Prostate gland (tissue), 2 donors: ENCODE results near the gene UTP20.

Source experiments
- POLR2AphosphoS5 ChIP-seq: sonication (generic); formaldehyde crosslinking; IDR thresholded peaks from one replicate; pipeline ENCODE4 v1.6.1; 2017; ENCODE audit warnings: antibody characterized with exemption
- TF ChIP-seq, protein P1 (sequence below), 4 experiments: fragments of 200-600 bp in 2 of 4; fragments of 450-650 bp in 2 of 4; sonication (generic) in 2 of 4; IDR thresholded peaks; 1 replicate in 3 of 4; 2 replicates in 1 of 4; pipeline ENCODE4 v1.5.1; 2016 to 2019; ENCODE audit warnings: antibody characterized with exemption in 4 of 4, mild to moderate bottlenecking in 2 of 4, moderate library complexity in 2 of 4

DNA sequence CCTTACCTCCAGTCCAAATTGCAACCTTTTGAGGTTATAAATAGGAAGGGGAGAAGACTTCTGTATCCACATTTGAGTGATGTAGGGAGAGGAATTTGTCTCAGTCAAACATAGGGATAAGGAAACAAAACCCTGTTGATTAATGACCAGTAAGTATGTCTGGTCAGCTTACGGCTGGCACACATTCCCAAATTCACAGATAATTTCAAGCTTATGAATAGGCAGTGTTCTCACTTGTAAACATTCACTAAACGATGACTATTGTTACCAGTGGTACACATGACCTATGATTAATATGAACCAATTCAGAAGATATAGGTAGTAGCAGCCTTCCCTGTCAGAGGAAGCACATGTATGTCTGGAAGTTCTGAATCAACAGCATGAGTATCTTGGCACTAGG, 36.8 kb upstream of the UTP20 start:
- no peak for TF ChIP-seq POLR2AphosphoS5
- TF ChIP-seq, protein P1, sequence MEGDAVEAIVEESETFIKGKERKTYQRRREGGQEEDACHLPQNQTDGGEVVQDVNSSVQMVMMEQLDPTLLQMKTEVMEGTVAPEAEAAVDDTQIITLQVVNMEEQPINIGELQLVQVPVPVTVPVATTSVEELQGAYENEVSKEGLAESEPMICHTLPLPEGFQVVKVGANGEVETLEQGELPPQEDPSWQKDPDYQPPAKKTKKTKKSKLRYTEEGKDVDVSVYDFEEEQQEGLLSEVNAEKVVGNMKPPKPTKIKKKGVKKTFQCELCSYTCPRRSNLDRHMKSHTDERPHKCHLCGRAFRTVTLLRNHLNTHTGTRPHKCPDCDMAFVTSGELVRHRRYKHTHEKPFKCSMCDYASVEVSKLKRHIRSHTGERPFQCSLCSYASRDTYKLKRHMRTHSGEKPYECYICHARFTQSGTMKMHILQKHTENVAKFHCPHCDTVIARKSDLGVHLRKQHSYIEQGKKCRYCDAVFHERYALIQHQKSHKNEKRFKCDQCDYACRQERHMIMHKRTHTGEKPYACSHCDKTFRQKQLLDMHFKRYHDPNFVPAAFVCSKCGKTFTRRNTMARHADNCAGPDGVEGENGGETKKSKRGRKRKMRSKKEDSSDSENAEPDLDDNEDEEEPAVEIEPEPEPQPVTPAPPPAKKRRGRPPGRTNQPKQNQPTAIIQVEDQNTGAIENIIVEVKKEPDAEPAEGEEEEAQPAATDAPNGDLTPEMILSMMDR (IDR thresholded peaks at IDR 0.05), result no peak
